Endometrial microvascular endothelial cells (primary cell): Measurements from ENCODE around the gene WDR70. TPM values are rescaled to one million over a fixed set of nuclear protein-coding genes. Genes with fewer than 3 reads are reported as not detected.
"Not testable (repeated sequence)": the region's sequence is repeated elsewhere in the genome, so short reads cannot be mapped to it uniquely, and the experiment has no call there.

Experiments
- in situ Hi-C: cut with HindIII; loops from 2 replicates; pipeline ENCODE4 v1.10.0; 2017; ENCODE audit warnings: low sequenced_read_pairs, low pct_unique_long_range_greater_than_20kb; ENCODE audit errors: inconsistent ontology term
- total RNA-seq: library from RNA; depleted of rRNA; stranded (reverse); fragments of >200 nt; gene quantifications from one replicate; pipeline ENCODE4 v1.2.3, GENCODE V29; 2015; ENCODE audit errors: inconsistent ontology term

WDR70 gene
- total RNA-seq, 1 donor from 2014 or later: 19.3 TPM

GRCh38 chr5:37662362-37662761 is 283.2 kb downstream of the WDR70 start:
- in situ Hi-C loops: no loop called here

GRCh38 chr5:37662789-37663485 is 283.8 kb downstream of the WDR70 start:
- in situ Hi-C loops: no loop called here

GRCh38 chr5:37663538-37663937 is 284.4 kb downstream of the WDR70 start:
- in situ Hi-C loops: no loop called here

GRCh38 chr5:37664551-37664950 is 285.4 kb downstream of the WDR70 start:
- in situ Hi-C loops: no loop called here

- in situ Hi-C loops: no loop called here
Observed at GRCh38 chr5:37665272-37665671, 286.2 kb downstream of the WDR70 start.

- in situ Hi-C loops: no loop called here
Observed at GRCh38 chr5:37665889-37666288, 286.8 kb downstream of the WDR70 start.

- in situ Hi-C loops: no loop called here
Observed at GRCh38 chr5:37667430-37667829, 288.3 kb downstream of the WDR70 start.

- in situ Hi-C loops: no loop called here
Observed at GRCh38 chr5:37667846-37668245, 288.7 kb downstream of the WDR70 start.

- in situ Hi-C loops: no loop called here
Observed at GRCh38 chr5:37668524-37669047, 289.5 kb downstream of the WDR70 start.

GRCh38 chr5:37672118-37672588 is 293.0 kb downstream of the WDR70 start:
- in situ Hi-C loops: not testable (repeated sequence)

- in situ Hi-C loops: not testable (repeated sequence)
Observed at GRCh38 chr5:37674361-37674760, 295.2 kb downstream of the WDR70 start.

- in situ Hi-C loops: not testable (repeated sequence)
Observed at GRCh38 chr5:37679326-37679725, 300.2 kb downstream of the WDR70 start.

- in situ Hi-C loops: not testable (repeated sequence)
Observed at GRCh38 chr5:37679903-37680302, 300.8 kb downstream of the WDR70 start.

GRCh38 chr5:37683072-37683471 is 304.0 kb downstream of the WDR70 start:
- in situ Hi-C loops: no loop called here

- in situ Hi-C loops: no loop called here
Observed at GRCh38 chr5:37685211-37685610, 306.1 kb downstream of the WDR70 start.

GRCh38 chr5:37685816-37686215 is 306.7 kb downstream of the WDR70 start:
- in situ Hi-C loops: no loop called here

- in situ Hi-C loops: not testable (repeated sequence)
Observed at GRCh38 chr5:37688925-37689324, 309.8 kb downstream of the WDR70 start.

GRCh38 chr5:37694333-37694732 is 315.2 kb downstream of the WDR70 start:
- in situ Hi-C loops: not testable (repeated sequence)

- in situ Hi-C loops: no loop called here
Observed at GRCh38 chr5:37694867-37695266, 315.7 kb downstream of the WDR70 start.

GRCh38 chr5:37695647-37696046 is 316.5 kb downstream of the WDR70 start:
- in situ Hi-C loops: no loop called here
